Adrenal gland (tissue), 12 donors: ENCODE measurements around the gene GDF3. TPM values are rescaled to one million over a fixed set of nuclear protein-coding genes. Genes with fewer than 3 reads are reported as not detected.

Experiments used
- DNase-seq, 7 donors: peaks; one replicate each; pipeline ENCODE4 v3.0.0-alpha.2; 2019 to 2020
- H3K27ac ChIP-seq, 5 donors: fragments of 200-600 bp; sonication (generic) in 4 of 5; 1 replicate in 3 of 5; 2 replicates in 2 of 5; pipeline versions ENCODE4 v1.5.1 to v1.8.0; 2016 to 2020; ENCODE audit warnings: mild to moderate bottlenecking in 1 of 5
- H3K27me3 ChIP-seq: fragments of 200-600 bp; 2 replicates; pipeline ENCODE4 v1.8.0; 2021
- H3K36me3 ChIP-seq, 2 donors: fragments of 200-600 bp; replicated peaks in 1 of 2; 1 replicate in 1 of 2; 2 replicates in 1 of 2; pipeline versions ENCODE4 v1.5.1 to v1.8.0; 2018 to 2022
- H3K4me1 ChIP-seq, 2 donors: fragments of 200-600 bp; replicated peaks in 1 of 2; 1 replicate in 1 of 2; 2 replicates in 1 of 2; pipeline versions ENCODE4 v1.5.1 to v1.8.0; 2018 to 2021
- H3K4me3 ChIP-seq, 4 donors: fragments of 200-600 bp; sonication (generic) in 3 of 4; one replicate each; pipeline ENCODE4 v1.5.1; 2016 to 2018
- H3K9me3 ChIP-seq, 3 donors: fragments of 200-600 bp; sonication (generic) in 1 of 3; replicated peaks in 1 of 3; 1 replicate in 2 of 3; 2 replicates in 1 of 3; pipeline versions ENCODE4 v1.5.1 to v1.8.0; 2016 to 2021
- CTCF ChIP-seq, 6 experiments: fragments of 450-650 bp in 4 of 6; fragments of 200-600 bp in 2 of 6; sonication (generic) in 1 of 6; IDR thresholded peaks; 1 replicate in 5 of 6; 2 replicates in 1 of 6; pipeline versions ENCODE4 v1.5.1 to v1.8.0; 2016 to 2021; ENCODE audit warnings: antibody characterized with exemption in 6 of 6, mild to moderate bottlenecking in 2 of 6, moderate library complexity in 1 of 6
- POLR2A ChIP-seq, 2 donors: fragments of 450-650 bp; IDR thresholded peaks; one replicate each; pipeline ENCODE4 v1.6.1; 2017; ENCODE audit warnings: antibody characterized with exemption in 2 of 2, mild to moderate bottlenecking in 2 of 2, moderate library complexity in 1 of 2
- WGBS, 4 donors: extraction: QIAGEN DNeasy Blood & Tissue Kit in 2 of 4; methylation state at CpG; one replicate each; pipeline versions ENCODE4 v1.1.5 to v1.1.7; 2013 to 2017; 5-methylcytosine and 5-hydroxymethylcytosine counted together
- intact Hi-C, 2 donors: fragments of 100-400 bp; cut with DNase I; formaldehyde crosslinking; loops; one replicate each; pipeline versions ENCODE4 v1.14.1 to v1.15.0; 2022 to 2023
- polyA plus RNA-seq, 3 donors: library from polyadenylated mRNA; stranded (reverse); fragments of 200-250 nt in 2 of 3; fragments of 350-450 nt in 1 of 3; fragmentation: Illumina TruSeq in 1 of 3; extraction: RNeasy Lipid Tissue Mini Kit (QIAGEN cat#74804) in 1 of 3; gene quantifications; one replicate each; pipeline ENCODE4 v1.2.3, GENCODE V29; 2013 to 2014
- total RNA-seq, 9 donors: library from RNA; depleted of rRNA in 4 of 9; stranded (reverse); fragments of >200 nt in 4 of 9; fragments of 120-200 nt in 1 of 9; fragmentation: NEBNext Ultra II Directional in 1 of 9; extraction: Animal tissue kit (Norgen Biotek cat#: 25700) in 1 of 9; gene quantifications; one replicate each; pipeline versions ENCODE4 v1.1.0 to v1.2.4, GENCODE V29; 2013 to 2023
- donor health status: healthy with polysubstance abuse.
- donor health status: Bipolar disorder and iron deficiency.
- donor health status: DM: yes; HTN: yes; CAD: no.
- donor health status: DM: no; HTN: no; CAD: no.
- donor health status: DM: no; HTN: no; CAD: no.
- donor health status: DM: yes; HTN: yes; CAD: no.

GDF3 gene
- total and polyA plus RNA-seq, 12 donors = 0.11 to 2.9 (median 0.68) TPM; not detected in 1

- intact Hi-C loops = no loop called here
- H3K4me3 ChIP-seq = no peak overlapping the region
Observed at GRCh38 chr12:7695237-7695560, 376 bp downstream of the GDF3 start.

GRCh38 chr12:7694556-7695236 is 879 bp downstream of the GDF3 start:
- intact Hi-C loops = no loop called here
- Histone ChIP-seq H3K36me3 (no peaks in the 10 kb centered on the region), H3K4me3 (no peak overlapping the region), H3K27me3 (no peaks in the 10 kb centered on the region), H3K27ac (peak overlapping the region in 1 of 5 donors; percentile 21), H3K9me3 (no peaks in the 10 kb centered on the region), H3K4me1 (no peaks in the 10 kb centered on the region)
- TF ChIP-seq CTCF (IDR thresholded peaks at IDR 0.05) (no peak), POLR2A (IDR thresholded peaks at IDR 0.05) (no peak)
- DNase-seq = no peak
- WGBS, 4 donors = 71 to 75% (median 73%) methylated on average over 3 of the region's 3 CpGs

More at GRCh38 chr12:7695237-7695560, 376 bp downstream of the GDF3 start:
- no peak for TF ChIP-seq POLR2A (IDR thresholded peaks at IDR 0.05)
- TF ChIP-seq CTCF (IDR thresholded peaks at IDR 0.05) = no peak
- no peak for DNase-seq
- Histone ChIP-seq H3K36me3 (no peaks in the 10 kb centered on the region), H3K9me3 (no peaks in the 10 kb centered on the region), H3K27me3 (no peaks in the 10 kb centered on the region), H3K4me1 (no peaks in the 10 kb centered on the region), H3K27ac (no peak overlapping the region)
- 45 to 61% (median 50%) methylated on average over 10 of the region's 10 CpGs for whole genome bisulfite sequencing, 4 donors

- 76 to 86% (median 80%) methylated on average over 6 of the region's 6 CpGs for WGBS, 4 donors
- Histone ChIP-seq H3K27ac (no peak overlapping the region), H3K27me3 (no peaks in the 10 kb centered on the region), H3K4me3 (no peak overlapping the region), H3K9me3 (no peaks in the 10 kb centered on the region), H3K36me3 (no peaks in the 10 kb centered on the region), H3K4me1 (no peaks in the 10 kb centered on the region)
- no peak for DNase-seq
- no peak for TF ChIP-seq POLR2A (IDR thresholded peaks at IDR 0.05)
- no peak for TF ChIP-seq CTCF (IDR thresholded peaks at IDR 0.05)
- intact Hi-C loops = no loop called here
Observed at GRCh38 chr12:7693793-7694192, 1.8 kb downstream of the GDF3 start.

GRCh38 chr12:7681535-7681934 is 14.0 kb downstream of the GDF3 start:
- peaks cover 0 to 4% of the 10 kb centered on the region in 2 donors for H3K4me1 ChIP-seq
- H3K27me3 ChIP-seq = no peaks in the 10 kb centered on the region
- no peak overlapping the region for H3K27ac ChIP-seq
- no peak for TF ChIP-seq CTCF (IDR thresholded peaks at IDR 0.05)
- TF ChIP-seq POLR2A (IDR thresholded peaks at IDR 0.05) = no peak
- intact Hi-C loops = no loop called here
- DNase-seq = no peak
- no peaks in the 10 kb centered on the region for H3K36me3 ChIP-seq
- H3K9me3 ChIP-seq = no peaks in the 10 kb centered on the region
- WGBS, 4 donors = 63 to 86% (median 73%) methylated on average over 2 of the region's 2 CpGs
- H3K4me3 ChIP-seq = no peak overlapping the region
